PC-3 (cell line): ENCODE measurements around the gene KDM1A.

Source experiments
- CTCF ChIP-seq: fragments of 300-600 bp; sonication (generic); conservative IDR thresholded peaks from 2 replicates; pipeline ENCODE4 v1.5.1; 2017; ENCODE audit warnings: antibody characterized with exemption, low read depth, mild to moderate bottlenecking, low read length
- EZH2 ChIP-seq: fragments of 300-600 bp; sonication (generic); IDR thresholded peaks from one replicate; pipeline ENCODE4 v1.6.1; 2017; ENCODE audit warnings: antibody characterized with exemption, mild to moderate bottlenecking, low read length; ENCODE audit not compliant: unreplicated experiment

- TF ChIP-seq CTCF: no peak
- TF ChIP-seq EZH2: no peak
These were observed 38.0 kb downstream of the KDM1A start for GRCh38 chr1:23057301-23057700.
